Right kidney (tissue), 1 donor: Measurements from ENCODE around the gene OR52I1.

Source experiments
- DNase-seq: peaks from one replicate; pipeline ENCODE4 v3.0.0-alpha.2; 2016

OR52I1 gene

GRCh38 chr11:4611986-4612385, 18.1 kb downstream of the OR52I1 start:
- DNase-seq: no peak

- no peak for DNase-seq
Measured at GRCh38 chr11:4615856-4616444, 22.1 kb downstream of the OR52I1 start.

GRCh38 chr11:4619514-4619913, 25.7 kb downstream of the OR52I1 start:
- no peak for DNase-seq

GRCh38 chr11:4626207-4627099, 32.6 kb downstream of the OR52I1 start:
- DNase-seq: no peak

GRCh38 chr11:4636136-4636535, 42.3 kb downstream of the OR52I1 start:
- no peak for DNase-seq

GRCh38 chr11:4636962-4637661, 43.3 kb downstream of the OR52I1 start, which contains the start of gene OR51D1:
Gene OR51D1, plus strand, starts transcription at chr11:4637477. Its CDS starts 2,314 bp downstream, at chr11:4639791.
- peak; percentile 79 for DNase-seq

- DNase-seq: no peak
Measured at GRCh38 chr11:4637662-4638047, 43.8 kb downstream of the OR52I1 start.

- DNase-seq: no peak
Measured at GRCh38 chr11:4639931-4640330, 46.1 kb downstream of the OR52I1 start.

GRCh38 chr11:4641501-4641900, 47.7 kb downstream of the OR52I1 start:
- DNase-seq: no peak

- DNase-seq: no peak
Measured at GRCh38 chr11:4642043-4642442, 48.2 kb downstream of the OR52I1 start.

GRCh38 chr11:4643076-4643475, 49.2 kb downstream of the OR52I1 start:
- no peak for DNase-seq

GRCh38 chr11:4643682-4644081, 49.8 kb downstream of the OR52I1 start, which contains the start of gene OR51E1:
Gene OR51E1, plus strand, starts transcription at chr11:4643982. Its CDS starts 8,545 bp downstream, at chr11:4652527.
- DNase-seq: no peak

- no peak for DNase-seq
Measured at GRCh38 chr11:4644233-4644632, 50.4 kb downstream of the OR52I1 start.
